Coronary artery (tissue), 2 donors: Measurements from ENCODE around the gene KCND3.

ENCODE experiments used
- DNase-seq: peaks from one replicate; pipeline ENCODE4 v3.0.0-alpha.2; 2017; ENCODE audit warnings: low spot score
- H3K27ac ChIP-seq, 2 donors: fragments of 200-600 bp; sonication (generic); one replicate each; pipeline ENCODE4 v1.5.1; 2016 to 2019
- H3K4me3 ChIP-seq: fragments of 200-600 bp; sonication (generic); 2 replicates; pipeline ENCODE4 v1.5.1; 2016; ENCODE audit warnings: mild to moderate bottlenecking, moderate library complexity
- TF ChIP-seq, protein P1 (sequence below): fragments of 200-600 bp; sonication (generic); IDR thresholded peaks from one replicate; pipeline ENCODE4 v1.5.1; 2019; ENCODE audit warnings: antibody characterized with exemption

Gene KCND3

DNA sequence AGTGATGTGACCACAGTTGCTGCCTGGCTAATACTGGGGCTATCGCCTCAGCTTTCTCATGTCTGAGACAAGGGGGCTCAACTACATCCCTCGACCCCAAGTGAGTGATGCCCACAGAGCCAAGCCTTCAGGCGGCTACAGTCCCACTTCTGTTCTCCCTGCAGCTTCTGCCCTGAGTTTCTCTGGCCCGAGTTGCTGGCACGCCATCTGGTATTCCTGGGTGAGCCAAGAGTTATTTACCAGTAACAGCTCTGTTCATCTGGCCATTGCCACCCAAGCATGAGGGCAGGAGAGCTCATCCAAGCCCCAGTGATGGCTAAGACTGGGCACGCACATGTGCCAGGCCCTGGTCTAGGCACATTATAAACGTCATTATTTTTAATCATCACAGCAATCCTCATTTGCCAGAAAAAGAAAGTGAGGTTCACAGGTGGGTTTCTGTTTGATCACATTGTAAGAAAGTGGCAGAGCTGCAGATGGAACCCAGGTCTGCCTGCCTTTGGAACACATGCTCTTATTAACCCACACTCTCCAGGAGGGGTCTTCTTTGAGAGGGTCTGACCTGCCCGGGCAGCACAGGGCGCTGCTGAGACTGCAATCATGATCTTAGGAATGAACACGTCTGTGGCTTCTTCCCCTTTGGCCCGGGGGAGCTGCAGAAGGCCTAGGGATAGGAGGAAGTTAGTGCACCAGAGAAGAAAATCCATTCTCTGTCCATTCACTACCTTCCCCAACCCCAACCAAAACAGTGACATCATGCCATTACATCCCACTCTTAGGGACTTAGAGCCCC, 27.5 kb downstream of the KCND3 start:
- TF ChIP-seq, protein P1, sequence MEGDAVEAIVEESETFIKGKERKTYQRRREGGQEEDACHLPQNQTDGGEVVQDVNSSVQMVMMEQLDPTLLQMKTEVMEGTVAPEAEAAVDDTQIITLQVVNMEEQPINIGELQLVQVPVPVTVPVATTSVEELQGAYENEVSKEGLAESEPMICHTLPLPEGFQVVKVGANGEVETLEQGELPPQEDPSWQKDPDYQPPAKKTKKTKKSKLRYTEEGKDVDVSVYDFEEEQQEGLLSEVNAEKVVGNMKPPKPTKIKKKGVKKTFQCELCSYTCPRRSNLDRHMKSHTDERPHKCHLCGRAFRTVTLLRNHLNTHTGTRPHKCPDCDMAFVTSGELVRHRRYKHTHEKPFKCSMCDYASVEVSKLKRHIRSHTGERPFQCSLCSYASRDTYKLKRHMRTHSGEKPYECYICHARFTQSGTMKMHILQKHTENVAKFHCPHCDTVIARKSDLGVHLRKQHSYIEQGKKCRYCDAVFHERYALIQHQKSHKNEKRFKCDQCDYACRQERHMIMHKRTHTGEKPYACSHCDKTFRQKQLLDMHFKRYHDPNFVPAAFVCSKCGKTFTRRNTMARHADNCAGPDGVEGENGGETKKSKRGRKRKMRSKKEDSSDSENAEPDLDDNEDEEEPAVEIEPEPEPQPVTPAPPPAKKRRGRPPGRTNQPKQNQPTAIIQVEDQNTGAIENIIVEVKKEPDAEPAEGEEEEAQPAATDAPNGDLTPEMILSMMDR: no peak
- DNase-seq: no peak
- H3K4me3 ChIP-seq: no peak overlapping the region
- no peak overlapping the region for H3K27ac ChIP-seq

DNA sequence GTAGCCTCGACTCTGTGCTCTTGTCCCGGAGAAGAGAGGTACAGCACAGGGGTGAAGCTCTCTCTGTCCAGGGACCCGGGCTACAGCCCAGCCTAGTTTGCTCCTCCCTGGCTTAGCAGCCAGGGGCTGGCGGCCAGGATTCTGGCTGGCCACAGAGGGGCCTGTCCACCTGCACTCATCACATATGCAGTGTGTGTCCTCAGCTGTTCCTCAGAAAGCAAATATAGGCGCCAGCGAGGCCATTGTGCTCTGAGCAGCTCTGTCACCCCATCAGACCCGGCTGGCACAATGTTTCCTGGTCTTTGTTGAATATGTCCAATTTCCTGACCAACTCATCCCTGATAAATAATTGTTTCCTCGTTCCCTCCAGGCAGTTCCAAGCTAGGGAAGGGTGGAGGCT, 28.5 kb downstream of the KCND3 start:
- no peak overlapping the region for H3K27ac ChIP-seq
- no peak overlapping the region for H3K4me3 ChIP-seq
- TF ChIP-seq, protein P1: no peak
- no peak for DNase-seq

DNA sequence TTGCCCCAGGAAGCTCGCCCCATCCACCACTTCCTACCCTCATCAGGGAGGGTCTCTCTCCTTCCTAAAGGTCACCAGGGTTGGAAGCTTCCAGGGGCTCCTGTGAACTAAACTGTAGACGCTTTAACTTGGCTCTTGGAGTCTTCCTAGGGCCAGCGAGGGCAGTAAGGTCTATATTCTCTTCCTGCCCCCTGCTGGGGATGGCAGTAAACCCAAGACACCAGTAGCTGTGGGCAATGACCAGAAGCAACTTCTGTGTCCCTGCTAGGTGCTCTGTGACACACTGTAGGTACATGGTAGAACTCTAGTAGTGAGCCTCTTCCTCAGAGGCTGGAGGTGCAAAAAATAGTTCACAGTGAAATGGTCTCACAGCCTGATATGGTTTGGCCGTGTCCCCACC, 30.0 kb downstream of the KCND3 start:
- no peak for DNase-seq
- TF ChIP-seq, protein P1: no peak
- Histone ChIP-seq H3K27ac (no peak overlapping the region), H3K4me3 (no peak overlapping the region)

DNA sequence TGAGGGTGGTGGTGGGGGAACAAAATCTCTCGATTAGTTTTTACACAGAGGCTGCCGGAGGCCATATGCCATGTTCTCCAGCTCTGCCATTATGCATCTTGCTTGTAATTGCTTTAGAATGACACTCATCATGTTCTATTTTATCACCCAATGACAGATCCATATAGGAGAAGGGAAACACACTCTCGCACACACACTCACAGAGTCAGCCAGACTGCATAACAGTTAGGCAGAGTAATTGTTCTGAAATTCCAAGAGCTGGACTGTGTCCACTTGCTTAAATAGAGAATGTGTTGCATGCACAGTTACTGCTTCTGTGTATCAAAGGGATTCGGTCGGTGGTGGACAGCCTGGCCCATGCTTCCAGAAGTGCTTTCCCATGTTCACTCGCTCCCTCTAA, 30.6 kb downstream of the KCND3 start:
- Histone ChIP-seq H3K27ac (no peak overlapping the region), H3K4me3 (no peak overlapping the region)
- TF ChIP-seq, protein P1: no peak
- DNase-seq: no peak

DNA sequence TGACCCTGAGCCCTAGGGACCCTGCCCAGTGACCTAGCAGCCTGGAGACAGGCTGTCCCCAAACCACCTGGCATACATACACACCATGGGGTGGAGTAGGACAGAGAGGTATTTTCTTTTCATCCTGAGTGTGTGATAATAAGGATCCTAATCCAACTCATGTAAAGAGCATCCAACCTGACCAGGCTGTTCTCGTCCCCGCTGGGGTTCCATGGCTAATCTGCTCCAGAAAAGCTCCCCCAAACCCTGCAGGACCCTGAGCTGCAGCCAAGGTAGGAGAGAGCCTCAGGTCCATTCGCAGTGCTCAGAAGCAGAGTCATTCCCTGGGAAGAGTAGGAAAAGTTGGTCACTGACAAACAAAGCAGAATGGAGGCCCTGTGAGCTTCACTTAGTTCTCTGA, 31.4 kb downstream of the KCND3 start:
- Histone ChIP-seq H3K27ac (no peak overlapping the region), H3K4me3 (no peak overlapping the region)
- DNase-seq: no peak
- TF ChIP-seq, protein P1: no peak

DNA sequence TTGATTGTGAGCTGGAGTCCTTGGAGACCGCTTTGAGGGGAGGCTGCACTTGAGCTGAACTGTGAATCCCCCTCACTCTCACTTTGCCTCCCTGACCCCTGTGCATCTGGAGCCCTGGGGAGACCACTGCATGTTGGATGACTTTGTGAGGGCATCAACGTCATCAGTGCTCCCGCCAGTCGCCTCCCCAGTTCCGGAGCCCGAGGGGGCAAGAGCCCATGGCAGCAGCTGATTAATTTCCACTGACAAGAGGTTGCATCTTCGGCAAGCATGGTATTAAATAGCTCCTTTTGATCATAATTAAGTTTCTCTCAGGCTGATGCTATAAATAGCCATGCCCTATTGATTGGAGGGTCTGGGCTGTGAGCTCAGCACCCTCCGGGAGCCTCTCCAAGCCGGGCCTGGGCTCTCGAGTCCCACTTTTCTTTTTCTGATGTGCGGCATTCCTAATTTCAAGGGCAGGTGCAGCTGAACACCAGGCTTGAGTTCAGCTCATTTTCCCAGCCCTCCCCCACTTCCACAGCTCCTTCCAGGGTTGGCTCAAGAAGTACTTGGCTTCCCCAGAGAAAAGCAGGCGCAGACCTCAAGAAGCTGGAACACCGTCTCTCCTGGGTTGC, 33.2 kb downstream of the KCND3 start:
- H3K4me3 ChIP-seq: no peak overlapping the region
- DNase-seq: no peak
- no peak overlapping the region for H3K27ac ChIP-seq
- TF ChIP-seq, protein P1: no peak

DNA sequence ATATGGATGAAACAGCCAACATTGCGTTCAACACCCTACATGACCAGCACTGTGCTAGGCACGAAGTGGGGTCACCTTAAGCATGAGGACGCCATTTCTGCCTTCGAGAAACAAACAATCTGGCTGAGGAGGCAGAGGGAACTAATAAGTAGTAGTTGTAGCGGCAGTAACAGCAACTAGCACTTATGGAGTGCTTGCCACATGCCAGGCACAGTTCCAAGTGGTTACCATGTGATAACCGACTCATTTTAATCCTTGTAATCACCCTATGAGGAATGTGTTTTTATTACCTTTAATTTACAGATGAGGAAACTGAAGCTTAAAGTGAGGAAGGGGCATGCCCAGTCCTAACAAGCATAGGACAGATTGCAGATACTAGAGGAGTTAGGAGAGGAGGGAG, 33.7 kb downstream of the KCND3 start:
- DNase-seq: no peak
- H3K27ac ChIP-seq: no peak overlapping the region
- H3K4me3 ChIP-seq: no peak overlapping the region
- TF ChIP-seq, protein P1: no peak
